Mammary epithelial cell (primary cell): Measurements from ENCODE around the gene CLCNKA.

ENCODE experiments used
- EZH2 ChIP-seq: IDR thresholded peaks from 2 replicates; pipeline ENCODE4 v1.6.1; 2012; ENCODE audit warnings: low read length, inconsistent platforms, borderline replicate concordance
- TF ChIP-seq, protein P1 (sequence below), 2 donors: IDR thresholded peaks in 1 of 2; conservative IDR thresholded peaks in 1 of 2; 2 replicates each; pipeline ENCODE4 v1.5.1; 2011 to 2012; ENCODE audit warnings: inconsistent platforms in 2 of 2, low read length in 2 of 2, mild to moderate bottlenecking in 2 of 2, control low read depth in 1 of 2, low read depth in 1 of 2; ENCODE audit not compliant: insufficient read depth in 1 of 2; ENCODE audit errors: extremely low read depth in 1 of 2

DNA sequence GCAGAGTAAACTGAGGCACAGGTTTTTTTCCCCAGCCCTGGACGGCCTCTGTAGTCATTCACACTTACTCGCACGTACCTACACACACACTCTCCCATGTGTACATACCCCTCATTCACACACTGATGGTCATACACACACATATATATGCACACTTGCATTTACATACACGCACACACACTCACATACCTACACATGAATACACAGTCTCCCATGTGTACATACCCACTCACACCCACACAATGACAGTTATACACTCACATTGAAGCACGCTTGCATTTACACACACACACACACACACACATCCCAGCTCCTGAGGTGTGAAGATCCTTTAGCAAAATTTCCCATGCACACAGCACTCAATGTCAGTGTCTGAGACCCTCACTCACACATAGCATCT is 52.4 kb downstream of the CLCNKA start:
- TF ChIP-seq, protein P1, sequence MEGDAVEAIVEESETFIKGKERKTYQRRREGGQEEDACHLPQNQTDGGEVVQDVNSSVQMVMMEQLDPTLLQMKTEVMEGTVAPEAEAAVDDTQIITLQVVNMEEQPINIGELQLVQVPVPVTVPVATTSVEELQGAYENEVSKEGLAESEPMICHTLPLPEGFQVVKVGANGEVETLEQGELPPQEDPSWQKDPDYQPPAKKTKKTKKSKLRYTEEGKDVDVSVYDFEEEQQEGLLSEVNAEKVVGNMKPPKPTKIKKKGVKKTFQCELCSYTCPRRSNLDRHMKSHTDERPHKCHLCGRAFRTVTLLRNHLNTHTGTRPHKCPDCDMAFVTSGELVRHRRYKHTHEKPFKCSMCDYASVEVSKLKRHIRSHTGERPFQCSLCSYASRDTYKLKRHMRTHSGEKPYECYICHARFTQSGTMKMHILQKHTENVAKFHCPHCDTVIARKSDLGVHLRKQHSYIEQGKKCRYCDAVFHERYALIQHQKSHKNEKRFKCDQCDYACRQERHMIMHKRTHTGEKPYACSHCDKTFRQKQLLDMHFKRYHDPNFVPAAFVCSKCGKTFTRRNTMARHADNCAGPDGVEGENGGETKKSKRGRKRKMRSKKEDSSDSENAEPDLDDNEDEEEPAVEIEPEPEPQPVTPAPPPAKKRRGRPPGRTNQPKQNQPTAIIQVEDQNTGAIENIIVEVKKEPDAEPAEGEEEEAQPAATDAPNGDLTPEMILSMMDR (conservative IDR thresholded peaks at IDR 0.05 in 1 of 2, IDR thresholded peaks at IDR 0.05 in 1 of 2; ENCODE audit: extremely low read depth in 1 of 2, insufficient read depth in 1 of 2, low read depth in 1 of 2, low read length in 2 of 2), result no peak
- no peak for TF ChIP-seq EZH2
